GM18517 (cell line): ENCODE results near the gene TGFB1I1.
"Not testable (repeated sequence)": the region's sequence is repeated elsewhere in the genome, so short reads cannot be mapped to it uniquely, and the experiment has no call there.

Experiments
- ATAC-seq: cut with Tn5 transposase; IDR thresholded peaks from one replicate; pipeline ENCODE4 v1.9.1; 2021; ENCODE audit warnings: mild to moderate bottlenecking, moderate library complexity; ENCODE audit not compliant: unreplicated experiment

The TGFB1I1 gene

GRCh38 chr16:31467858-31468257, 4.1 kb upstream of the TGFB1I1 start:
- no peak for ATAC-seq

GRCh38 chr16:31470615-31471014, 1.3 kb upstream of the TGFB1I1 start:
- no peak for ATAC-seq

- no peak for ATAC-seq
Measured at GRCh38 chr16:31471241-31471874, 594 bp upstream of the TGFB1I1 start.

- no peak for ATAC-seq
Measured at GRCh38 chr16:31472709-31473203, 804 bp downstream of the TGFB1I1 start.

GRCh38 chr16:31473264-31473984, 1.5 kb downstream of the TGFB1I1 start:
- no peak for ATAC-seq

GRCh38 chr16:31474173-31474714, 2.3 kb downstream of the TGFB1I1 start:
- no peak for ATAC-seq

- no peak for ATAC-seq
Measured at GRCh38 chr16:31474773-31475738, 3.1 kb downstream of the TGFB1I1 start.

GRCh38 chr16:31475946-31476302, 4.0 kb downstream of the TGFB1I1 start:
- no peak for ATAC-seq

- ATAC-seq = no peak
Measured at GRCh38 chr16:31476303-31477219, 4.6 kb downstream of the TGFB1I1 start.

- ATAC-seq = no peak
Measured at GRCh38 chr16:31477220-31478216, 5.6 kb downstream of the TGFB1I1 start.

GRCh38 chr16:31478956-31479355, 7.0 kb downstream of the TGFB1I1 start:
- ATAC-seq = no peak

- no peak for ATAC-seq
Measured at GRCh38 chr16:31479751-31480150, 7.8 kb downstream of the TGFB1I1 start.

GRCh38 chr16:31480851-31481536, 9.0 kb downstream of the TGFB1I1 start:
- ATAC-seq = no peak

- ATAC-seq = no peak
Measured at GRCh38 chr16:31483081-31483480, 11.1 kb downstream of the TGFB1I1 start, which contains the start of gene SLC5A2. Gene SLC5A2 (plus strand): TSS chr16:31483123. CDS start chr16:31483137, 14 bp downstream.

GRCh38 chr16:31484048-31484447, 12.1 kb downstream of the TGFB1I1 start:
- ATAC-seq = not testable (repeated sequence)

GRCh38 chr16:31484491-31485171, 12.7 kb downstream of the TGFB1I1 start:
- no peak for ATAC-seq

- ATAC-seq = no peak
Measured at GRCh38 chr16:31485571-31485970, 13.6 kb downstream of the TGFB1I1 start.
